Midbrain (tissue), 1 donor: ENCODE data around the gene RIMBP3B.
"Not testable (repeated sequence)": the region's sequence is repeated elsewhere in the genome, so short reads cannot be mapped to it uniquely, and the experiment has no call there.

Experiments
- DNase-seq: peaks from one replicate; lab custom pipeline; 2025; lab: John Stamatoyannopoulos, UW

The RIMBP3B gene

GRCh38 chr22:21383701-21384467 is at the start of gene RIMBP3B:
TSS of gene RIMBP3B (plus strand) at chr22:21383751. CDS start at chr22:21383859, 108 bp downstream.
- not testable (repeated sequence) for DNase-seq

GRCh38 chr22:21357527-21357926 is 26.0 kb upstream of the RIMBP3B start:
- DNase-seq: not testable (repeated sequence)

GRCh38 chr22:21360525-21360924 is 23.0 kb upstream of the RIMBP3B start:
- DNase-seq: not testable (repeated sequence)

- not testable (repeated sequence) for DNase-seq
These were observed 21.1 kb upstream of the RIMBP3B start for GRCh38 chr22:21362473-21362872.

GRCh38 chr22:21363061-21363460 is 20.5 kb upstream of the RIMBP3B start:
- DNase-seq: not testable (repeated sequence)

GRCh38 chr22:21363803-21364202 is 19.7 kb upstream of the RIMBP3B start:
- not testable (repeated sequence) for DNase-seq

- DNase-seq: not testable (repeated sequence)
These were observed 19.2 kb upstream of the RIMBP3B start for GRCh38 chr22:21364362-21364761.

- not testable (repeated sequence) for DNase-seq
These were observed 18.2 kb upstream of the RIMBP3B start for GRCh38 chr22:21365337-21365736.

- not testable (repeated sequence) for DNase-seq
These were observed 14.8 kb upstream of the RIMBP3B start for GRCh38 chr22:21368603-21369310.

- not testable (repeated sequence) for DNase-seq
These were observed 7.7 kb upstream of the RIMBP3B start for GRCh38 chr22:21375880-21376279.

- not testable (repeated sequence) for DNase-seq
These were observed 1.2 kb downstream of the RIMBP3B start for GRCh38 chr22:21384468-21385357.

GRCh38 chr22:21389480-21389879 is 5.9 kb downstream of the RIMBP3B start:
- not testable (repeated sequence) for DNase-seq

- DNase-seq: not testable (repeated sequence)
These were observed 6.5 kb downstream of the RIMBP3B start for GRCh38 chr22:21390013-21390412.

GRCh38 chr22:21394613-21395012 is 11.1 kb downstream of the RIMBP3B start:
- not testable (repeated sequence) for DNase-seq

- not testable (repeated sequence) for DNase-seq
These were observed 17.8 kb downstream of the RIMBP3B start for GRCh38 chr22:21401197-21401969.

- not testable (repeated sequence) for DNase-seq
These were observed 19.3 kb downstream of the RIMBP3B start for GRCh38 chr22:21402763-21403314.

GRCh38 chr22:21407139-21407538 is 23.6 kb downstream of the RIMBP3B start:
- DNase-seq: not testable (repeated sequence)

GRCh38 chr22:21407792-21408191 is 24.2 kb downstream of the RIMBP3B start:
- not testable (repeated sequence) for DNase-seq

- not testable (repeated sequence) for DNase-seq
These were observed 32.8 kb downstream of the RIMBP3B start for GRCh38 chr22:21416375-21416774.

GRCh38 chr22:21417227-21417746 is 33.7 kb downstream of the RIMBP3B start, which contains the start of gene HIC2:
TSS of gene HIC2 (plus strand) at chr22:21417371. CDS start at chr22:21442832, 25,461 bp downstream.
- DNase-seq: not testable (repeated sequence)
